BJ (cell line): ENCODE results near the gene CPNE7. TPM values are rescaled to one million over a fixed set of nuclear protein-coding genes. Genes with fewer than 3 reads are reported as not detected.

Experiments used
- CTCF ChIA-PET: fragments of 350-600 bp; formaldehyde crosslinking; extraction: SDS; loops from one replicate; lab custom pipeline; 2021; ENCODE audit warnings: antibody characterized with exemption, inconsistent platforms; lab: Yijun Ruan, JAX
- POLR2A ChIA-PET: fragments of 300-600 bp; sonication (Branson Sonifier 250); formaldehyde crosslinking; extraction: SDS; loops from one replicate; lab custom pipeline; 2021; ENCODE audit warnings: antibody characterized with exemption; lab: Charles Lee
- DNase-seq: peaks from one replicate; pipeline ENCODE4 v3.0.0-alpha.2; 2011; ENCODE audit warnings: low read depth
- H3K27me3 ChIP-seq: 2 replicates; pipeline ENCODE4 v1.6.0; 2011; ENCODE audit warnings: low read length; ENCODE audit not compliant: control insufficient read depth, insufficient read depth
- H3K36me3 ChIP-seq: 2 replicates; pipeline ENCODE4 v1.5.1; 2011; ENCODE audit warnings: low read length; ENCODE audit not compliant: control insufficient read depth, insufficient read depth
- H3K4me3 ChIP-seq: 2 replicates; pipeline ENCODE4 v1.5.1; 2011; ENCODE audit warnings: low read depth, mild to moderate bottlenecking, control low read depth, low read length
- CTCF ChIP-seq: IDR thresholded peaks from 2 replicates; pipeline ENCODE4 v1.5.1; 2011; ENCODE audit warnings: low read depth, mild to moderate bottlenecking, control low read depth, inconsistent platforms, low read length, moderate library complexity; ENCODE audit not compliant: insufficient read depth
- polyA plus RNA-seq: library from polyadenylated mRNA; depleted of rRNA; stranded (reverse); fragments of >200 nt; gene quantifications from 2 replicates; pipeline ENCODE4 v1.2.3, GENCODE V29; 2011

CPNE7 gene
- polyA plus RNA-seq, 1 experiment = 7.1 TPM

GRCh38 chr16:89560378-89561141 is 15.0 kb upstream of the CPNE7 start, which contains the start of gene RPL13:
Gene RPL13, plus strand, starts transcription at chr16:89560682. Its CDS starts 278 bp downstream, at chr16:89560960.
- H3K36me3 ChIP-seq = peaks cover 38% of the 10 kb centered on the region
- POLR2A ChIA-PET = no interaction called here

DNA sequence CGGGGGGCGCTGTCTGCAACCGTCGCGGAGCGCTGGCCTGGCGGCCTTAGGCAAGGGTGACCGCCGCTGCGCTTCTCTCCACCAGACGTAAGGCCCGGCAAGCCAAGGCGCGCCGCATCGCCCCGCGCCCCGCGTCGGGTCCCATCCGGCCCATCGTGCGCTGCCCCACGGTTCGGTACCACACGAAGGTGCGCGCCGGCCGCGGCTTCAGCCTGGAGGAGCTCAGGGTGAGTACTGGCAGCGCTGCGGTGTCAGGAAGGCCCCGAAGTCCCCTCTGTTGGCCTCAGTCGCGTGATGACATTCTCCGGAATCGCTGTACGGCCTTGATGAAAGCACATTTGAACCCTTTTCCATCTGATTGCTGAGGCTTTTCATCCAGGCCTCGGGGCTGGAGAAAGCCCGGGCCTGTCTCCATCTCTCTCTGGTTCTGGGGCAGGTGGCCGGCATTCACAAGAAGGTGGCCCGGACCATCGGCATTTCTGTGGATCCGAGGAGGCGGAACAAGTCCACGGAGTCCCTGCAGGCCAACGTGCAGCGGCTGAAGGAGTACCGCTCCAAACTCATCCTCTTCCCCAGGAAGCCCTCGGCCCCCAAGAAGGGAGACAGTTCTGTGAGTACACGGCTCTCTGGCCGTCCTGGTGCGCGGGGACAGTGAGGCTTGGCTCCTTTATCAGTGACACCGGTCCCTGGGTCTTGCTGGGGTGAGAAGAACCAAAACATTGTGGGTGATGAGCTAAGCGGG is 14.2 kb upstream of the CPNE7 start:
- no peak for DNase-seq
- ChIA-PET CTCF (no interaction called here), POLR2A (no interaction called here)

More at GRCh38 chr16:89560378-89561141, 15.0 kb upstream of the CPNE7 start, which contains the start of gene RPL13:
- Histone ChIP-seq H3K4me3 (peak within 1 kb of the TSS; percentile 70), H3K27me3 (no peaks in the 10 kb centered on the region)
- peak; percentile 66 for DNase-seq
- TF ChIP-seq CTCF = no peak
- CTCF ChIA-PET = no interaction called here

DNA sequence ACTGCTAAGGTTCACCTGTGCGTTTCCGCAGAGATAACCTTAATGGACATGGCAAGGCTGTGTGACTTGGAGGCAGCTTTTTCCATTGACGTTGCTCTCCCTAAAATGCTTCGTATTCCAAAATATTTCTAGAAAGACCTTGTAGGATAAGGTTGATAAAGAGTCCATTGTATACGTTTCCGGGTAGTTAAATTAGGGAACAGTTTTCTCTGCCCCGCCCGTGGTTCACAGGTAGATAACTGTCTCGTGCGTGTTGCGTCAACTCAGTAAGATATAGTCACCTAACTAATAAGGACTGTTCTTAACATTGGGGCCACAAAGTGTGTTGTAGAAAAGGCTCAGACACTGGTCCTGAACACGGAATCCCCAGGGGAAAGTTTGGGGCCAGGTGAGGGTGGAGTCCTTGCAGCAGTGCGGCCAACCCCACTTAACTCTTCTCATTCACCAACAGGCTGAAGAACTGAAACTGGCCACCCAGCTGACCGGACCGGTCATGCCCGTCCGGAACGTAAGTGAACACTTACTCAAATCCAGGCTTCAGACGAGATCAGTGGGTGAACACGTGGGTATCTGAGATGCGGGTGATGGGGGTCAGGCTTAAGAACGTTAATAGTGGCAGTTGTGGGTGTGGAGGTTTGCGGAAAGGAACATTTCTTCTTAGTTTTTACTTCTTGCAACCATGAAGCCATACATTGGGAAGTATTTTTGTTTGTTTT is 13.5 kb upstream of the CPNE7 start:
- POLR2A ChIA-PET = no interaction called here
- CTCF ChIA-PET = no interaction called here
- no peak for DNase-seq
- Histone ChIP-seq H3K36me3 (peaks cover 32% of the 10 kb centered on the region), H3K4me3 (peak overlapping the region; percentile 70), H3K27me3 (no peaks in the 10 kb centered on the region)
- TF ChIP-seq CTCF = no peak

More for the DNA sequence above, 14.2 kb upstream of the CPNE7 start:
- Histone ChIP-seq H3K4me3 (peak overlapping the region; percentile 70), H3K36me3 (peaks cover 34% of the 10 kb centered on the region), H3K27me3 (no peaks in the 10 kb centered on the region)
- TF ChIP-seq CTCF = no peak

- TF ChIP-seq CTCF = no peak
- POLR2A ChIA-PET = interaction anchor here (0.7 kb wide), 1 partner anchor 124 kb away, joined by 3 read pairs; the partner anchor contains the start of gene CDK10
- Histone ChIP-seq H3K4me3 (no peak overlapping the region), H3K27me3 (no peaks in the 10 kb centered on the region), H3K36me3 (peaks cover 32% of the 10 kb centered on the region)
- no peak for DNase-seq
- CTCF ChIA-PET = interaction anchor here (0.6 to 1.7 kb wide), 2 partner anchors 18 to 79 kb away, joined by 3 to 4 read pairs; no protein-coding TSS in a partner anchor
These were observed 12.6 kb upstream of the CPNE7 start for GRCh38 chr16:89562939-89563338.
